HG02885 (cell line): ENCODE results near the gene SARDH.

Source experiments
- ATAC-seq: cut with Tn5 transposase; IDR thresholded peaks from one replicate; pipeline ENCODE4 v1.9.1; 2021; ENCODE audit warnings: mild to moderate bottlenecking; ENCODE audit not compliant: unreplicated experiment, poor library complexity

Gene SARDH

DNA sequence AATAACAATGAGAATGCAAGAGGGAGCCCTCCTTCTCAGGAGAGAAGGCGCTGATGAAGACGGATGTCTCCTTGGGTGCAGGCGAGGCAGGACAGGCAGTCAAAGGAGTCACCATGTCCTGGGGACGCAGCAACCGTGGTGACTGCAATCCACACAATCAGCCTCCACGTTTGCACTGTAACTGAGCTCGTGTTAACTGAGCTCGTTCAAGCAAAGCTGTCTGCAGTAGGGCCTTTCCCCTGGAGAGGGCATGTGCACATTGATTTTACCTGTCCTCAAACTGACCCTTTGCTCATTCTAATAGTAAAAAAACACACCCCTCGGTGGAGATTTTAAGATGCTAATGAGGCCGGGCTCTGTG lies 2.8 kb downstream of the SARDH start:
- no peak for ATAC-seq

DNA sequence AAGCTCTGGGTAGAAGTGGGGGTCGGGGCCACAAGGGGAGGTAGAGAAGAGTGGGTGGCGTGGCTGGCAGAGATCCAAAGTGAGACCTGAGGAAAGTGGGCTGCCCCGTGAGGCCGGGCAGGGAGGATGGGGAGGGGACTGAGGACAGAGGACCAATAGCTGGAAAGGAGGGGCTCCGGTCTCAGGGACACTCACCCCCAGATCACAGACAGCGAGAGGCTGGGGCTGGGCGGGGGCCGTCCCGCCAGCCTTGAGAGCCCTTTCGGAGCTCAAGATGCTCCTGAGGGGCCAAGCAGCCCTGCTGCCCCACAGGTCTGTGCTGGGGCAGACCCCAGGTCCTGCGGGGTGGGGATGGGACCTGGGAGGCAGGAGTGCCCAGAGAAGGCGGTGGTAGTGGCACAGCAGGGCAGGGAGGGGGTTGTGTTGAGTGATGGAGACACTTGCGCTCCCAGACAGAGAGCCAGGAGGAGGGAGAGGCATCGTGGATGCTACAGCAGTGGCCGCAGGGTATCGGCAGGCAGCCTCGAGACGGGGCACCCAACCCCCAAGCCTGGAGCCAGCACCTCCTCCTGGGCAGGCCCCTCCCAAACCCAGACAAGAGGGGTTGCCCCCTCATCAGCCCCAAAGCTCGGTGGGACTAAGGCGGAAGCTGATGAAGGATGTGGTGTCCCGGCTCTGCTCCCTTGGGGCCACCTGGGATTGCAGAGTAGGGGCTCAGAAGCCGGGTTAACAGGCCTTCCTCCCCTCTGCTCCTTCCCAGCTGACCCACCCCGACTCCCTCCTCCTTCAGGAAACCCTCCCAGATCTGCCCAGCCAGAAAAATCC lies 3.4 kb downstream of the SARDH start:
- no peak for ATAC-seq

DNA sequence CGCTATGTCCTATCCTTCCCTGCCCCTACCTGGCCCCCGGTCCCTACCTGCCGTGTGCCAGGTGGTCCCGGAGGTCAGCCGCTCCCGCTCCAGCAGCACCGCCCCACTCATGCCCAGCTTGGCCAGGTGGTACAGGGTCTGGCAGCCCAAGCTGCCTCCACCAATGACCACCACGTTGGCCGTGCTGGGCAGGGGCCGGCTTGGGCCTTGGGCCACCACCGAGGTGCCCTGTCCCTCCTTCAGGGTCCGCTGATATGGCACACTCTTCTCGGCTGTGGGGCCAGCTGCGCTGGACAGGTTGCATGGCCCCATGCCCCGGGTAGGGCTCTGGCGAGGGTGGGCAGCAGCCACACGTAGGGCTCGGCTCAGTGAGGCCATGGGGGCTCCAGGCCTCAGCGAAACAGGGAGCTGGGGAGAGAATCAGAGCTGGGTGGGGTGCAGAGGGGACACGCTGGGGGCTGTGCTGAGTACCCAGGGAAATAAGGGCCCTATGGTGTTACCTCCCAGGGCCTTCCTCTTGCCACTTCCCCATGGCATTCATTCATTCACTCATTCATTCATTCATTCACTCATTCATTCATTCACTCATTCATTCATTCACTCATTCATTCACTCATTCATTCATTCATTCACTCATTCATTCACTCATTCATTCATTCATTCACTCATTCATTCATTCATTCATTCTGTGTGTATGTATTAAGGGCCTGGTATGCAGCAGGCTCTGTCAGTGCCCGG lies 4.2 kb downstream of the SARDH start:
- no peak for ATAC-seq

DNA sequence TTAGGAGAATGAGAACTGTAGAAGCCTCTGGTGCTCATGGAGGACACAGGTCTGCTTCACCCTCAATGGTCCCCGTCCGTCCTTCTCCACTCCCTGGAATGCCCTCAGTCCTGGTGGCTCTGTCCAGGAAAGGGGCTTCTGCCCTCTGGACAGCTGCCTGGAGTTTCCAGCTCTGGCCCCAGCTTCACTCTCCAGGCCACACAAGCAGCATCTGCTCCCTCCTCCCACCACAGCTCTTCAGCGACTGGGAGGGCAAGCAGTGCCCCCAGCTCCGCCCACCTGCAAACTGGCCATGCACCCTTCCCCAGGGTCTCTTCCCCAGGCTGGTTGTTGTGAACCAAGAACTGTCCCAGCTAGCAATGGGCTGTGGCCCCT lies 4.7 kb downstream of the SARDH start:
- ATAC-seq = no peak

DNA sequence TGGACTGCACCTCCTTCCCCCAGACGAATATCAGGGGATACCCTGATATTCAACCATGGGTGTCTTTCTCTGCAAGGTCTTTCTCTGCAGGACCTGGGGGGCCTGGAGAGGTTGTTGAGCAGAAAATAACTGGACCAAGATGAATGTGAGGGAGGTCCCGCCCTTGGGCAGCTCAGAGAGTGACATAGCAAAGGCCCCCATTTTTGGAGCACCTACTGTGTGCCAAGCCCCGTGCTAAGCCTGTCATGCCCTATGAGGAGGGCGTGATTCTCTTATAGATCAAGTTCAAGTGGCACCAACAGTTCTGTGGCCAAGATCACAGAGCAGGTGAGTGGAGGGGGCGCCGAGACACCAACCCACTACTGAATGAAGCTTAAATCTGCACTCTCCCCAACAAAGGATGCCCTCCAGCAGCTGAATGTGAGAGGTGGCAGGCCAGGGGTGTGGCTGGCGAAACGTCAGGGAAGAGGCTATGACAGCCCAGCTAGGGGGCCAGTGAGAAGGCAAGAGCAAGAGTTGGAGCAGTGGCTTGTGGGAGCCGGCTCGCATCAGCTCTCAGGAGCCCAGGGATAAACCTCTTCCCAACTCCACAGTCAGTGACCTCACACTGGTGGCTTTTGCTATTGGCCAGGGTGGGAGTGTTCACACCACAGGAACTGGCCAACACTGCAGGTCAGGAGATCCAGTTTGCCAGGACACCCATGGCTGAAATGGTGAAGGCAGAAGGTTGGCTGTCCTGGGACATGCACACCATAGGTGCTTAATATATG lies 5.3 kb downstream of the SARDH start:
- ATAC-seq = no peak

DNA sequence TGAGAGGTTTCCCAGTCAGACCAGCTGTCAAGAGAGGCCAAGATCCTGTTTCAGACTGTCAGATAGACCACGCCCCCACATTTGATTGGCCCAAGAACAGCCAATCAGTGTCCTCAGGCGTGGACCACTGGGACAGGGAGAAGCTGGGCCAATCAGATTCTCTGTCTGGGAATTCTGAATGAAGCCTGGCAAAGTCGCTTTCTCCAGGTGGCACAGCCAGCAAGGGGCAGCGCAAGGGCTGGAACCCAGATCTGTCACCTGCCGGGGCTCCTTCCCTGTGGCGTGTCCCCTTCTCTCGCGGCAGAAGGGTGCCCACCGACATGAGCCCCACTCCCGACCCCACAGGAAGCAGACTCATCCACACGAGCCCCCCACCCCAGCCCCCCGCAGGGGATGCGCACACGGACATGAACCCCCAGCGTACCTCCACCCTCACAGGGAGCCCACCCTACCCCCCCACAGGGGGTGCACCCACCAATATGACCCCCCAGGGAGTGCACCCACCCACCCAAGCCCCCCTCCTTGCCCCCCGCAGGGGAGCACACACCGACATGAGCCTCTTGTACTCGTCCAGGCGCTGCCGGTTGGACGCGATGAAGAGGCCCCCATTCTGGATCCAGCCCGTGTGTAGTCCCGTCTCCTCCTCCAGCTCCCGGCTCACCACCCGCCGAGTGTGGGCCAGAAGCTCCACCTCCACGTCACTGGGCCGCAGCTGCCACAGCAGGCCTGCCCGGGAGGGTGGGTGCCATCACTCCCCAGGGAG lies 6.1 kb downstream of the SARDH start:
- no peak for ATAC-seq

DNA sequence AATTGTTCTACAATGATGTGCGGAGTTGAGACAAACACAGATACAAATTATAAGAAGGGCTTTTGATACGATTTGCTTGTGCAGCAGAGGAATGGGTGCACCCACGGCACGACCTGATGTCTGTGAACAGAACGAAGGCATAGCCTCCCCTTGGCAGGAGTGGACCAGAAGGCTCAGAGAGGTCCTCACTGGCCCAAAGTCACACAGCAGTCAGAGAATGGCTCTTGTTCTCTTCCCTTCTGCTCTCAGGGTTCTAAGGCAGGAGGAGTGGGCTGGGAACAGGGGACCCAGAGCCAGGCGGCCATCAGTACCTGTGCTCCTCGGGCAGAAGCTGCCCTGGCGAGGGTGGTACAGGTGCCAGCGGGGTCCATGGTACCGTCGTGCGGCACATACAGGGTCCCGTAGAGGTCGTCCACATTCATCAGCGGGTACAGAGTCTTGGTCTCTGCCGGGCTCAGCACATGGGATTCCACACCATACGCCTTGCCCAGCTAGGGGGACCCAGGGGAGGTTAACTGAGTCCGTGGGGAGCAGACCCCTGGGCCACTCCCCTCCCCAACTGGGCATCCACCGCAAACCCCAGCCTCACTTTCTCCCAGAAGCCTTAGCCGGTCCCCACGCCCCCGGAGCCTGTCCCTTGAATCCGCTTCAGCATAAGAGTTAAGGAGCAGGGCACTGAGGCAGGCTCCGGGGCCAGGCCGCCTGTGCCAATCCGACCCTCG lies 7.0 kb downstream of the SARDH start:
- no peak for ATAC-seq

DNA sequence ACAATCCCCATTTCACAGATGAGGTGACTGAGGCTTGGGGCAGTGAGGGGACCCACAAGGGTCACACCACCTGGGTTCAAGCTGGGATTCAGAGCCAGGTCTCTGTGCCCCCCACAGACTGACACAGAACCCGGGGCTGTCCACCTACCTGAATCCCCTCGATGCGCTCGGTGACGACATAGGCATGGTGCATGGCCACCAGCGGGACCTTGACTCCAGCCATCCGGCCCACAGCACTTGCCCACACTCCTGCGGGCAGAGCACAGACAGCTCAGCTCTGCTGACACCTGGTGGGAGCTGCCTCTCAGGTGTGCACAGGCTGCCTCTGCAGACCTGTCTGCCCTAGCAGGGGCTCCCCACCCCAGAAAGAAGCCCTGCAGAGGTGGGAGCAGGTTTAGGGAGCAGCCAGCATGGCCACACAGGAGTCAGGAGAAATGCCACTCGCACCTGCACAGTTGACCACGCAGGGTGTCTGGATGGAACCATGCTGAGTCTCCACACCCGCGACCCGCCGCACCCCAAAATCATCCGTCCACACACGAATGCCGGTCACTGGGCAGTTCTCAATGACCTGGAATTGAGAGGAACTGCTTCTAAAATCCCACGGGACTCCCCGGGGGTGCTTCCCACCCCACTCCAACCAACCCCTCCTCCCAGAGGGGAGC lies 8.4 kb downstream of the SARDH start:
- no peak for ATAC-seq

DNA sequence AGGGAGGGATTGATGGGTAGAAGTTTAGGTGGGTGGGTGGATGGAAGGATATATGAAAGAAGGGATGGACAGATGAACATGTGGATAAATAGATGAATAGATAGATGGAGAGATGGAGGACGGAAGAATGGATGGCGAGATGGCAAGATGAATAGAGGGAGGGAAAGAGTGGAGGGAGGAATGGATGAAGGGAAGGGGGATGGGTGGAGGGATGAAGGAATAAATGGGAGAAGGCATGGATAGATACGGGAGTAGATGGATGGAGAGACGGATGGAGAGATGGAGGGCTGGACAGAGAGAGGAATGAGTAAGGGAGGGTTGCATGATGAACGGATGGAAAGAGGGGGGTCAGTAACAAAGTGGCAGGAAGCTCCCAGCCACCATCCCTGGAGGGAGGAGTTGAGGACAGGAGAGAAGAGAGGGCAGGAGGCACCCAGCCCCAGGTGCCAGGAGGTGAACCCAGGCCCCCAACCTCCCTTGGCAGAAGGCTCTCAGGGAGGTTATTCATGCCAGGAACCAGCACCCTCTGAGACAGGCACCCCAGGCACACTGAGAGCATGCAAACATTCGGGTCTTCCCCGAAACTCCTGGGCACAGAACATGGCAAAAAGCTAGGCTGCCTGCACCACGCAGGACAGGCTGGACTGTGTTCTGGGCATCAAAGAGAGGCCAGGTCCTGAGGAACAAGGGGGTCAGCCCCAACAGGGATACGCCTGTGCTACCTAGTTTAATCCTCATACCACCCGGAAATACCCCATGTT lies 9.1 kb downstream of the SARDH start:
- ATAC-seq = no peak

DNA sequence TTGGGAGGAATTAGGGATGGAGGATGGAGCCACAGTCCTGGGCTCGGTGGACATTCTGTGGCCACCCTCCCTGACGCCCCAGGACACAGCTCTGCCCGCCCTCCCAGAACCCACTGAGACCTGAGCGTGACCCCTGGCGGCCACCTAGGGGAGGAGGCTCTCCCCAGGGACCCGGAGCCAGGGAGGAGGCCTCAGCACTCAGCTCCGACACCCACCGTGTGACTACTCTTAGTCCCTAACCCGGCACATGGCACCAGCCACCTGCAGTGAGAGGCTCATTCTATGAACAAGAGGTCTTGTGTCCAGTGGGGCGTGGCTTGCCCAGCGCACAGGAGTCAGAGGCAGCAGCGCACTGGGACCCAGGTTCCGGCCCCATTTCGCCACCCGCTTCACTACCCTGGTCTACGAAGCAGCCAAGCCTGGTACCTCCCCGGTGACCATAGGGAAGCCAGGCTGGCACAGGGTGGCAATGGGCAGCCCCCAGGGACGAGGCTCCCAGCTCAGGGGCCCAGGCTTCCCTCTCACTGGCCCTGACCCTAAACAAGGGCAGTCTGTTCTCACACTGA lies 10.2 kb downstream of the SARDH start:
- ATAC-seq = no peak

DNA sequence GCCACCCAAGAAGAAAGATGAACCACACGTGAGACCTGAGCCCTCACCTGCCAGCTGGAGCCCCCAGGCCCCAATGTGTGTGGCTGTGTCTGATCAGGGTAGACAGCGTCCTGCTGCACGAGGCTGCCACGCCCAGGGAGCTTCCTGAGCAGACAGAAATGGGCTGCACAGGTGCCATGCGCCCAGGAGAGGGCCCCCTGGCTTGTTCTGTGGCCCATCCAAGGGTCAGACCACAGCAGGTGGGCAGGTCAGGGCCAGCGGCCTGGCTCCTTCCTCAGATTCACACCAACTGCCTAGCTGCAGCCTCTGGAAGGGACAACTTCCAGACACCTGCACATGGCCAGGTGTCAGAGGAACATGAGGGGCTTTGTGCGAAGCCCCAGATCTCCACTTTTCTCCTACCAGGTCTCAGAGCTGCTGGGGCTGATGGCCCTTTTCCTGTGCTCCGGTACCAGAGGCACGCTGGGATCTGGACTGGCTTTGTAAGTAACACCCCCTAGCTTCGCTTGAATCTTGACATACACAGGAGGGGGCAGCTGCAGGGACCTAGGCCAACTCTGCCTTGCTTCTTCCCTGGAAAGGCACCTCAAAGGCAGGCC lies 10.8 kb downstream of the SARDH start:
- no peak for ATAC-seq

DNA sequence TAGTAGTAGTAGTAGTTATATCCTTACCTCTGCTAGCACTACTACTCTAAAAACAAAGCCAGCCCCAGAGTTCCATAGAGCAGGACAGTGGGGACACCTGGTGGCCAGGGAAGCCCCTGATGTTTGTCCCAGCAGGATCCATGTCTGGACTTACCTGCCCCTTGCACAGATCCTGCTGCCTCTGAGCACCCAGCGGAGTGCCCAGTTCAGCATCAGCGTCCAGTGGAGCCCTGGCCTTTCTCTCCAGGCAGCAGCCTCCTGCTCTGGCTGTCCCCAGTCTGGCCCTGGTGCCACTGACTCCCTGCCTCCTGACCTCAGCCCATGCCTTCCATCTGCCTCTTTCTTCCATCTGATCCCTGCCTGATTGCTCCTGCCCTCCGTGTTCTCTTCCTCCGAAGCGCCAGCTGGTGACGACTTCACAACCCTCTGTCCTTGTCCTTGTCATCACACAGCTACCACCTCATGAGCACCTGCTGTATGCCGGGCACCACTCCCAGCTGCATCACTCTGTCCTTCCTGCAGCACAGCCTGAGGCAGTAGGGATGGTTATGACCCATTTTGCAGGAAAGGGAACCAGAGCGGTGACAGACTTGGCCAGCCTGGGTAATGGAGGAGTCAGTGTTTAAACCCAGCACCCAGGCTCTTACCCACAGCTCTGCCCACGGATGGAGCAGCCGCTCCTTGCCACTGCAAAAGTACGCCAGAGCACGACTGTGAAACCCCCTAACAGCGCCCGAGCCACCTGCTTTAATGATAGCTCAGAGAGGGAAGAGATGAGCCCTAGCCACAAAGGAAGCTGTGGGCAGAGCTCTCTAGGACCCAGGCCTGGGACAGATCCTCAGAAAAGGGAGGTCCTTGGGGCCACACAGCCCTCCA lies 11.5 kb downstream of the SARDH start:
- ATAC-seq = no peak

DNA sequence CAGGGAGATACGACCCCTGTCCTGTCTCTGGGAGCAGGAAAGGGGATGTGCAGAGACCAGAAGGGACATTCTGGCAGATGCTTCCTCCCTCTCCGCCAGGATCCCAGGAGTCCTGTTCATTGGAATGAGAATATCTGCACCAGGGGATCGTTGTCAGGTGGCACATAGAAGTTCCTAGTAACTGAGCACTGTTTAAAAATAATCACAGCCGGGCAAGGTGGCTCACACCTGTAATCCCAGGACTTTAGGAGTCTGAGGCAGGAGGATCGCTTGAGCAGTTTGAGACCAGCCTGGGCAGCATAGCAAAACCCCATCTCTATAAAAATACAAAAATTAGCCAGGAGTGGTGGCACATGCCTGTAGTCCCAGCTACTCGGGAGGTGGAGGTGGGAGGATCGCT lies 12.3 kb downstream of the SARDH start:
- no peak for ATAC-seq

DNA sequence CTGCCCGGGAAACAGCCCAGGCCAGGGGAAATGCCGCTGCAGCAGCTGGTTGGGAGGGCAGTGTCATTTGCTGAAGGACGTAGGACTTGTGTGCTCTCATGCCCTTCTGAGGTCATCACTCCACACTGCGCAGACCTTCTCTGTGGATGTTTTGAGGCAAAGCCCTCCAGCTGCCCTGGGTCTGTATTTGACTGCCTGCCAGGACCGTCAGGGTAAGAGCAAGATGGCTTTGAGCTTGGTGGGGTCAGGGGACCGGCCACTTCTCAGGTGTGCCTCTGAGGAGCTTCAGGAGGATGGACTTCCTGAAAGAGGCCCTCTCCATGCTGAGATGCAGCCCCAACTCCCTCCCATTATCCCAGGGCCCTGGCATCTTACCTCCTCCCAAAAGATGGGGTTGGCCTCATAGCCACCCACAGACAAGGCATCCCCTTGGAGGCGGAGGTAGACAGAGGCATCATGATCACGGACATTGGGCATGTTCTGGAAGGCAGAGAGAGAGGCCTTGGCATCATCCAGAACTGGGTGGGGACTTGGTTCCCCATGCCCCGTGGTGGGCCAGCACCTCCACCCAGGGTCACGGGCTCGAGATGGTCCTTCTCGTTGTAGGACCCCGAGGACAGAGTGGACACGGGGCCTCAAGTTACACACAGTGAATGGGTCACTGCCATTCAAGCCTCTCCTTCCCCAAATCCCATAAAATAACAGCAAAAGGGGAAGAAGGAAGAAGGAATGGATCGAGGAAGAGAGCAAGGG lies 19.4 kb downstream of the SARDH start:
- no peak for ATAC-seq

DNA sequence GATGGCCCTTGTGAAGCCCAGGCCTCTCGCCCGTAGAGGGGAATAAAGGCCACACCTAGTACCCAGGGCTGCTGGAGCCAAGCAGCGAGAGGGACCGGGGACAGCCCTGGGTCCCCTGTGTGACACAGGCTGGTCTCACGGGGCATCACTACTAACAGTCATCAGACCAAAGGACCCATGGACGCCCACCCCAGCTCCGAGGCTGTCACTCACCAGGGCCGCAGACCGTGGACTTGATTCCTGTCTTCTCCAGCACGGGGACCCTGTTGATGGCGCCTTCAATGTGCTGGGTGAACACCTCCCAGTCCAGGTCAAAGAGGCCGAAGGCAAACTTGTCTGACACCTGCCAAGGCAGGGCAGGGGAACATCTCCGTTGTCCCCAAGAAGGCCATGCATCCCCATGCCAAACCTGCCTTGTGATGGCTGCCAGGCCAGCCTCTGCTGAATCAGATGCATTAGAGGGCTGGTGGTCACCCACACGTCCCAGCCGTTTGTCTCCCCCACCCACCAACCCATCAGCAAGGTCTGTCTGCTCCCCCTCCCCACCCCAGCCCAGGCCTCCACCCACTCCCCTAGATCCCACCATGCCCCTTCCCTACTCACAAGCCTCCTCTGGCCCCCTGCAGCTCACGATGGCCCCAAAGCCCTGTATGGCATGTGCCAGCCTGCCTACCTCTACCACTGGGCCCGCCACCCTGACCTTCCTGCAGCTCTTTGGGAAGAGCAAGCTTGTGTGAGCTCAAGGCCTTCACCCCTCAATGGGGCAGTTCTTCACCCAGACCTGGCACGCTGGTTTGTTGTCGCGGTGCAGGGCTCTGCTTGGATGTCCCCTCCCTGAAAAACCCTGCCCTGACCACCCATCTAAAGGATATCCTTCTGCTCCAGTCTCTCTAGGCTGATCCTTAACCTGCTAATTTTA lies 20.8 kb downstream of the SARDH start:
- no peak for ATAC-seq
